Nephron (organoid): ENCODE results near the gene APBA3.

Experiments
- H3K27ac Mint-ChIP-seq, 3 experiments: 2 replicates each; pipeline ENCODE4 v1.8.0; 2020; ENCODE audit warnings: mixed read lengths in 3 of 3, mild to moderate bottlenecking in 2 of 3, moderate library complexity in 1 of 3
- H3K27me3 Mint-ChIP-seq: 2 replicates; pipeline ENCODE4 v1.8.0; 2021; ENCODE audit warnings: low read depth, mild to moderate bottlenecking, moderate library complexity, mixed read lengths
- H3K36me3 Mint-ChIP-seq: 2 replicates; pipeline ENCODE4 v1.8.0; 2020; ENCODE audit warnings: low read depth, mixed read lengths
- H3K4me1 Mint-ChIP-seq: 2 replicates; pipeline ENCODE4 v1.8.0; 2020; ENCODE audit warnings: mixed read lengths
- H3K4me3 Mint-ChIP-seq, 3 experiments: 2 replicates each; pipeline ENCODE4 v1.8.0; 2020; ENCODE audit warnings: mild to moderate bottlenecking in 3 of 3, mixed read lengths in 3 of 3, moderate library complexity in 2 of 3
- H3K9me3 Mint-ChIP-seq: 2 replicates; pipeline ENCODE4 v1.8.0; 2020; ENCODE audit warnings: mixed read lengths
- TF ChIP-seq, protein P1 (sequence below), 3 experiments: fragments of 200-600 bp; sonication (generic); IDR thresholded peaks; one replicate each; pipeline ENCODE4 v1.5.0; 2021; ENCODE audit warnings: antibody characterized with exemption in 3 of 3; ENCODE audit not compliant: unreplicated experiment in 3 of 3

The APBA3 gene

DNA sequence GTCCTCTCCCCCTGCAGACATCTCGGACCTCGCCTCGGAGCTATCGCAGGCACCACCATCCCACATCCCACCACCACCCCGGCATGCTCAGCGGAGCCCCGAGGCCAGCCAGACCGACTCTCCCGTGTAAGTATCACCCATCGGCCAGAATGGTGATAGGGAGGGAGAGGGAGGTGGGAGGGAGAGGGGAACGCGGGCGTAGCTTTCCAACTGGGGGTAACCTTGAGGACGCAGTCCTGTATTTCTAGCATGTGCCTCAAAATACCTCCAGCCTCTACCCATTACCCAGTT is 27.2 kb downstream of the APBA3 start:
- no peak overlapping the region for H3K4me3 Mint-ChIP-seq
- no peaks in the 10 kb centered on the region for H3K4me1 Mint-ChIP-seq
- H3K27ac Mint-ChIP-seq: no peak overlapping the region
- H3K9me3 Mint-ChIP-seq: no peaks in the 10 kb centered on the region
- H3K36me3 Mint-ChIP-seq: no peaks in the 10 kb centered on the region
- peaks cover 29% of the 10 kb centered on the region for H3K27me3 Mint-ChIP-seq
- TF ChIP-seq, protein P1, sequence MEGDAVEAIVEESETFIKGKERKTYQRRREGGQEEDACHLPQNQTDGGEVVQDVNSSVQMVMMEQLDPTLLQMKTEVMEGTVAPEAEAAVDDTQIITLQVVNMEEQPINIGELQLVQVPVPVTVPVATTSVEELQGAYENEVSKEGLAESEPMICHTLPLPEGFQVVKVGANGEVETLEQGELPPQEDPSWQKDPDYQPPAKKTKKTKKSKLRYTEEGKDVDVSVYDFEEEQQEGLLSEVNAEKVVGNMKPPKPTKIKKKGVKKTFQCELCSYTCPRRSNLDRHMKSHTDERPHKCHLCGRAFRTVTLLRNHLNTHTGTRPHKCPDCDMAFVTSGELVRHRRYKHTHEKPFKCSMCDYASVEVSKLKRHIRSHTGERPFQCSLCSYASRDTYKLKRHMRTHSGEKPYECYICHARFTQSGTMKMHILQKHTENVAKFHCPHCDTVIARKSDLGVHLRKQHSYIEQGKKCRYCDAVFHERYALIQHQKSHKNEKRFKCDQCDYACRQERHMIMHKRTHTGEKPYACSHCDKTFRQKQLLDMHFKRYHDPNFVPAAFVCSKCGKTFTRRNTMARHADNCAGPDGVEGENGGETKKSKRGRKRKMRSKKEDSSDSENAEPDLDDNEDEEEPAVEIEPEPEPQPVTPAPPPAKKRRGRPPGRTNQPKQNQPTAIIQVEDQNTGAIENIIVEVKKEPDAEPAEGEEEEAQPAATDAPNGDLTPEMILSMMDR (IDR thresholded peaks at IDR 0.05; ENCODE audit: unreplicated experiment in 3 of 3): no peak

GRCh38 chr19:3733549-3734309 is 27.8 kb downstream of the APBA3 start:
- no peak overlapping the region for H3K27ac Mint-ChIP-seq
- no peak overlapping the region for H3K4me3 Mint-ChIP-seq
- H3K27me3 Mint-ChIP-seq: peaks cover 25% of the 10 kb centered on the region
- H3K4me1 Mint-ChIP-seq: no peaks in the 10 kb centered on the region
- H3K36me3 Mint-ChIP-seq: no peaks in the 10 kb centered on the region
- no peaks in the 10 kb centered on the region for H3K9me3 Mint-ChIP-seq
- TF ChIP-seq, protein P1 (IDR thresholded peaks at IDR 0.05; ENCODE audit: unreplicated experiment in 3 of 3): no peak

DNA sequence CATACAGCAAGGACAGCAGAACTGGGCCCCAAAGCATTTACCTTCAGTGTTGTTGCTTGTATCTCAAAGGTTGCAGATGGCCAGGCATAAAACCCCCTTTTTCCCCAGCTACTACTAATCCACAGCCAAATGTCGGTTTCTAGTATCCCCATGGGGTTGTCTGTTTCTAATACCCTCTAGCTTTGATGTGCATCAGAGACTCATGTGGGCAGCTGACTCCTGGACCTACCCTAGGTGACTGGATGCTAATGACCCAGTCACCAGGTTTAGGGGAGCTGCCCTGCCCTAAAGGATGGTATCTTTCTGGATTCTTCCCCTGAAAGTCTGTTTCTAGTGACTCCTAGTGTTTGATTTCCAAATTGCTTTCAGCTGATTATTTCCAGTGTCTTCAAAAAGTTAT is 29.4 kb downstream of the APBA3 start:
- H3K4me1 Mint-ChIP-seq: no peaks in the 10 kb centered on the region
- no peak overlapping the region for H3K27ac Mint-ChIP-seq
- no peaks in the 10 kb centered on the region for H3K36me3 Mint-ChIP-seq
- no peak overlapping the region for H3K4me3 Mint-ChIP-seq
- TF ChIP-seq, protein P1 (IDR thresholded peaks at IDR 0.05; ENCODE audit: unreplicated experiment in 3 of 3): no peak
- H3K9me3 Mint-ChIP-seq: no peaks in the 10 kb centered on the region
- H3K27me3 Mint-ChIP-seq: peaks cover 20% of the 10 kb centered on the region

DNA sequence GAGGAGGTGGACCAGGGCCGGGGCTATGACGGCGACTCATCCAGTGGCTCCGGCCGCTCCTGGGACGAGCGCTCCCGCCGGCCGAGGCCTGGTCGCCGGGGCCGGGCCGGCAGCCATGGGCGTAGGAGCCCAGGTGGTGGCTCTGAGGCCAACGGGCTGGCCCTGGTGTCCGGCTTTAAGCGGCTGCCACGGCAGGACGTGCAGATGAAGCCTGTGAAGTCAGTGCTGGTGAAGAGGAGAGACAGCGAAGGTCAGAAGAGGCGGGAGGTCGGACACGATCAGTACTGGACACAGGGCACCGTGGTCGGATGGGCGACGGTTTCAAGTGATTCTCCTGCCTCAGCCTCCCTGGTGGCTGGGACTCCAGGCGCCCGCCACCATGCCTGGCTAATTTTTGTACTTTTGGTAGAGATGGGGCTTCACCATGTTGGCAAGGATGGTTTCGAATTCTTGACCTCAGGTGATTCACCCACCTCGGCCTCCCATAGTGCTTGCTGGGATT is 31.0 kb downstream of the APBA3 start:
- Mint-ChIP-seq H3K27me3 (peaks cover 24% of the 10 kb centered on the region), H3K36me3 (no peaks in the 10 kb centered on the region), H3K4me1 (no peaks in the 10 kb centered on the region), H3K4me3 (no peak overlapping the region), H3K9me3 (no peaks in the 10 kb centered on the region), H3K27ac (no peak overlapping the region)
- TF ChIP-seq, protein P1 (IDR thresholded peaks at IDR 0.05; ENCODE audit: unreplicated experiment in 3 of 3): no peak

- H3K36me3 Mint-ChIP-seq: no peaks in the 10 kb centered on the region
- H3K27me3 Mint-ChIP-seq: peaks cover 58% of the 10 kb centered on the region
- no peaks in the 10 kb centered on the region for H3K9me3 Mint-ChIP-seq
- H3K4me3 Mint-ChIP-seq: no peak overlapping the region
- TF ChIP-seq, protein P1 (IDR thresholded peaks at IDR 0.05; ENCODE audit: unreplicated experiment in 3 of 3): no peak
- H3K27ac Mint-ChIP-seq: no peak overlapping the region
- no peaks in the 10 kb centered on the region for H3K4me1 Mint-ChIP-seq
These were observed 35.7 kb downstream of the APBA3 start for GRCh38 chr19:3725640-3726310.
